Stimulated activated CD4-positive, alpha-beta T cell treated with anti-CD3 and anti-CD28 coated beads, Interleukin-2, amount 100 ng/mL, for 48 hours (primary cell): Measurements from ENCODE around the gene SPCS2.
A peak's percentile ranks its signal among the peaks of the same experiment; 100 is the strongest.

ENCODE experiments used
- DNase-seq, 2 donors: peaks; one replicate each; pipeline ENCODE4 v3.0.0-alpha.2; 2020

SPCS2 gene

DNA sequence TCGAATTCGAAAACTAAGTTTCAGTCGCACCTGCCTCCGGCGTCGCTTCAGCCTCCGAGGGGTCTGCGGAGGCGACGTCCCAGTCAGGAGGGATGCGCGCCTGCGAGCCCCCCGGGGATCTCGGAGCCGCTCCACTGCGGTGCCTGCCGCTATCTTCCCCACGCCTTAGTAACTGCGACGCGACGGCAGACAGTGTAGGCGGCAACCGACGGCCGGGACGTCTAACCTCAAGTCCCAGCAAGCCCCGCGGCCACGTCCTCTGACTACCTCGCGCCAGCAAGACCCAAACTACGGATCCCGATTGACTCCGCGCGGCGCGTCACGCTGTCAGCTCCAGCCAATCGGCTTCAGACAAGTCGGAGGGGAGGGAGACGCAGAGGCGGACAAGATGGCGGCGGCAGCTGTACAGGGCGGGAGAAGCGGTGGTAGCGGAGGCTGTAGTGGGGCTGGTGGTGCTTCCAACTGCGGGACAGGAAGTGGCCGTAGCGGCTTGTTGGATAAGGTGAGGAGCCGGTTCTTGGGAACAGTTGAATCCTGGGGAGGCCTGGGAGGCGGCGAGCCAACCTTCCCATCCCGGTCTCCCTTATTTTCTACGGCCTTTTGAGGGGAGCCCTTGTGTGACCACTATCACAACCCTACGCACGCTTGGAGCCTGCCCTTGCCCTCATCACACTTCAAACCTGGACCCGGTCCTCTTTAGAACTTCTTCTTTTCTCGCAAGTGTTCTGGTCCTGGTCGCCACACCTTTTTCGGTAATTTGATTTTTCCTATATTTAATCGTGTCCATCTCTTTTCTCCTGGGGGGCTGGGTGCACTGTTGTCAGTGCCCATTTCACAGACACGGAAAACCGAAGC lies at the start of gene SPCS2, which contains the start of gene XRRA1:
TSS of gene SPCS2 (plus strand) at position 369 of the 855 bp plus-strand sequence. CDS start at position 389, 20 bp downstream.
TSS of gene XRRA1 (minus strand) at position 194 of the 855 bp plus-strand sequence. CDS start 8,213 bp downstream, outside the sequence.
- peak; percentile 93 to 95 for DNase-seq

DNA sequence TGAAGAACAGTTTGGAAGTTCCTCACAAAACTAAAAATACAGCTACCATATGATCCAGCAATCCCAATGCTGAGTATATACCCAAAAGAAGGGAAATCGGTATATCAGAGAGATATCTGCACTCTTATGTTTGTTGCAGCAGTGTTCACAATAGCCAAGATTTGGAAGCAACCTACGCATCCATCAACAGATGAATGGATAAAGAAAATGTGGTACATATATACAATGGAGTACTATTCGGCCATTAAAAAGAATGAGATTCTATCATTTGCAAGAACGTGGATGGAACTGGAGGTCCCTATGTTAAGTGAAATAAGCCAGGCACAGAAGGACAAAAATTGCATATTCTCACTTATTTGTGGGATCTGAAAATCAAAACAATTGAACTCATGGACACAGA lies 46.7 kb upstream of the SPCS2 start:
- DNase-seq, result no peak

- DNase-seq, result no peak
Measured at GRCh38 chr11:74905326-74905725, 43.7 kb upstream of the SPCS2 start.

- DNase-seq, result no peak
Measured at GRCh38 chr11:74909385-74909784, 39.7 kb upstream of the SPCS2 start.

DNA sequence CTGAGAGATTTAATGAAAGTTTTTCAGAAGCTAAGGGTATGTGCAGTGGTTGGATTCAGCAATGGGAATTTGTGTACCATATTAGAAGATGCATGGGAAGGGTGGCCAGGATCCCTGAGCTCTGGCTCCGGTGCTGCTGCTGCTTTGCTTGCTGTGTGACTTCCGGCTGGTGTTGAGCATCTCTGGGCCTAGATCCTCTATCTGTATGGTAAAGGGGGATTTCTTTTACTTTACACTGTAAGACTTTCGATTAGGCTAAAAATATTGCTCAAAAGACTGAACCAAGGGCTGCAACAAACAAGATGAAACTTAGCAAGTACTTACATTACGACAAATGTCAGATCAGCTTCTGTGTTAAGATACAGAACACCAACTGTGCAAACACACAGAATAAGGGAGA lies 39.3 kb upstream of the SPCS2 start:
- DNase-seq, result no peak

- DNase-seq, result no peak
Measured at GRCh38 chr11:74923125-74923524, 25.9 kb upstream of the SPCS2 start.

DNA sequence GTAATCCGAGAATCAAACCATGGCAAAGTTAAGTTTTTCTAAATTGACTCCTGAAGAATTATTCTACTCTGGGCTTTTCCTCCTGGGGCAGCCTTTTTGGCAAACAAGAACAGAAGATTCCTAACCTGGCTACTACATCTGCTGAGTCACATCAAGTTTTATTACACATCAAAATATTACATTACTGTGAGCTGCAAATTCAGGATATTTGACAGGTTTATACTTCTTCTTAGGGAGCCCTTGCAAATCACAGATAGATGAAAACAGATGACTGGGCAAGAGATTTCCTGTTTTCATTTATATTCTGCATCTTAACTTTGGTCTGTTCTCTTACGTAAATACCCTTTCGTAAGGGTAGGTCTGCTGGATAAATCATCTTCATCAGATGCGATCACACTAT lies 23.8 kb upstream of the SPCS2 start:
- no peak for DNase-seq

DNA sequence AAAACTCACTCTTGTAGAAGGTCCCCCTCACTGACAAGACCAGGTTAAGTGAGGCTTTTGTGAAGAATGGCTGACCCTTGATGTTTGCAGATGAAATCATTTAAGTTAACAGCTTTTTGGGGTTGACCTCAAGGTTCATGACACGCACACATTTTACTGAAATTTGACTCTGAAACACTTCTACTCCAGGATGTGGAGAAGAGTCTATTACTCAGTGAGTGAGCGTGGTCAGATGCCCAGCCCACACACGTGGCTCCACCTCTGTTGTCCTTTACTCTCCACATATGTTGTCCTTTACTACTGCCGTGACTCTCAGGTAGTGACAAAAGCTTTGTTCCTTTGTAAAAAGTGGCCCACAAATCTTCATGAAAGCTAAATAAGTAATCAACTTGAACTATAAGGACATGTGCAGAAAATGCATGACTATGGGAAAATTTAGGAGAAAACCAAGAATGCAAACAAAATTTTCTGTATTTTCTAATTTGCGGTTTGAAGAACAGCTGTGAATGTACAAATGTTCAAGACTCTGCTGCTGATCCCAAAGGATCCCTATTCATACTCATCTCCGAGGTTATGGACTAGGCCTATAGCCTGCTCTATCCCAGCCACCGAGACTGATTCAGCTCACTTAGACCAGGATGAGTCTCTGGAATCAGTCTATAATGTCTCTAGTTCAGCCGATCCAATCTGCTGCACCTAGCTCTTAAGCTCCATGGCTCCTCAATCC lies 22.6 kb upstream of the SPCS2 start:
- no peak for DNase-seq

DNA sequence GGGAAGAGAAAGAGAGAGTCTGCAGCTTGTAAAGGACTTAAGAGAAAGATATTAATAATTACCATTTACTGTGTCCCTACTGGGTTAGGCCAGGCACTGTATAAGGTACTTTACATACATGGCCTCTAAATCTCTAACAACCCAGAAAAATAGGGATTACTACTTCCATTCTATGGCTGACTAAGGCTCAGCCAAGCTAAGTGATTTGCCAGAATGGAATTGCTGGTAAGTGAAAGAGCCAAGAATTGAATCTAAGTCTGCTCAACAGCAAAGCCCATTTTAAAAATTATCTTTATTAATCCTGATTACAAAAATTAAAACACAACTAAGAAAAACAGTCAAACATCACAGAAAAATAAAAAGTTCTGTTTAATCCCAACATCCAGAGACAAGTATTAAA lies 21.6 kb upstream of the SPCS2 start:
- no peak for DNase-seq

- peak; percentile 60 to 61 for DNase-seq
Measured at GRCh38 chr11:74929431-74930363, 19.4 kb upstream of the SPCS2 start.

DNA sequence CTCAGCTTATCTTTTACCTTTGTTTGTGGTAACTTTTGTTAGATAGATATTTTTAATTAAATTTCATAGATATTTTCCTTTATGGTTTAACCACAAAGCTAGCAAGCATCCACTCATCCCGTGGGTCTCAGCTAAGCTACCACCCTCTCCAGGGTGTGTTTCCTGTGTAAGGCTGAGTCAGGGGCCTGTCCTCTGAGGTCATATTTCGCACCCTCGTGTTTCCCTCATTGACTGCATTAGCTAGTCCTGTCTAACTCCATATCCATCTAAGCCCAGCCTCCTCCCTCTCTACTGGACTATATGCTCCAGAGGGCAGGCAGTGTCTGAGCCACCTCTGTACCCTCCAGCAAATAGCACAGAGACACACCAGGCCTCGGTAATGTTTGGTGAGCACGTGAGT lies 16.9 kb upstream of the SPCS2 start:
- DNase-seq, result no peak

DNA sequence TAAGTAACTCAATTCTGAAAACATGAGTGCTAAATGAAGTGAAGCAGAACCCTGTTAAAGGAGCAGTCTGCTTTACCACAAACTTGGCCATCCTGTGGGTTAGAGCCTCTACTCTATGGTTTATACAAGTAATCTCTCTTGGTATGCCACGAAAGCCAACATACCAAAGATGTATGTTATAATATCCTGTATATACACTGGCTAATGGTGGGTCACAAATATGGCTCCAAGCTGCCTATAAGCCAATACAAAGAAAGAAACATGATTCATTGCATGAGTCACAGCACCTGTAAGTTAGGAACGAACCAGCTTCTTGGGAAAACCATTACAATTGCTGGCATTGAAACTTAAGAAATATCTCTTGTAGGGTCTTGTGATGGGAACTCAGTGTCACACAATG lies 16.3 kb upstream of the SPCS2 start:
- DNase-seq, result no peak

GRCh38 chr11:74933765-74934164 lies 15.3 kb upstream of the SPCS2 start:
- no peak for DNase-seq

GRCh38 chr11:74935285-74935684 lies 13.8 kb upstream of the SPCS2 start:
- DNase-seq, result no peak

DNA sequence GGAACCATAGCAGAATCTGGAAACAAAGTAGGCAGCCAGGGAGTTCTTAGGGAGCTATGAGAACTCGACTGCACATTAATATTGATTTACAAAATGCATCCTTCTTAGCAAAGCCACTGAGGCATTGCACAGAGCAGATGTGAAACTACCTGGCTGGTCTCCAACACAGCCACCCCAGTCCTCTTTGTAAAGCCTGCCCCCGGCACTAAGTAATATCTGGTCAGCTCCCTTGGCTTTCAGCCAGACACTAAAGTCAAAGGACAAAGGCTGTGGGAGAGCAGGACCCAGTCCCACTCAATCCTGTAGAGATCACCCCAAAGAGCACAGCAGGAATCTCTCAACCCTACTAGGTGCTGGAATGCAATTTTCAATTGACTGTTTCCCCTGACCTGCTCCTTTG lies 13.0 kb upstream of the SPCS2 start:
- no peak for DNase-seq

DNA sequence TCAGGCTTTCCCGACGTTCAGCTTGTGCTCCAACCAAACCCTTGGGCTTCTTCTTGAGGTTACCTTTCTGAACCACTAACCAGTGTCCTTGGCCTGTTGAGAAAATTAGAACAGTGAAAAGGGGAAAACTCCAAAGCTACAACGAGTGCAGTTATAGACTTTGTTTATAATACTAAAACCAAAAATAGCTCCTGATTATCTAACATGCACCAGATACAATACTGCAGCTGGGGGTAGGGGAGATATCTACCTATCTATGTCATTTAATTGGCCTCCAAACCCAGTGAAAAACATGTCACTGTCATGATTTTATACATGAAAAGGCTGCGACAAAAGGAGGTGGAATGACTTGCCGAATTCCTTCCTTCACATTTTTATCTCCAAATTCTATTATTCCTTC lies 12.1 kb upstream of the SPCS2 start:
- no peak for DNase-seq

DNA sequence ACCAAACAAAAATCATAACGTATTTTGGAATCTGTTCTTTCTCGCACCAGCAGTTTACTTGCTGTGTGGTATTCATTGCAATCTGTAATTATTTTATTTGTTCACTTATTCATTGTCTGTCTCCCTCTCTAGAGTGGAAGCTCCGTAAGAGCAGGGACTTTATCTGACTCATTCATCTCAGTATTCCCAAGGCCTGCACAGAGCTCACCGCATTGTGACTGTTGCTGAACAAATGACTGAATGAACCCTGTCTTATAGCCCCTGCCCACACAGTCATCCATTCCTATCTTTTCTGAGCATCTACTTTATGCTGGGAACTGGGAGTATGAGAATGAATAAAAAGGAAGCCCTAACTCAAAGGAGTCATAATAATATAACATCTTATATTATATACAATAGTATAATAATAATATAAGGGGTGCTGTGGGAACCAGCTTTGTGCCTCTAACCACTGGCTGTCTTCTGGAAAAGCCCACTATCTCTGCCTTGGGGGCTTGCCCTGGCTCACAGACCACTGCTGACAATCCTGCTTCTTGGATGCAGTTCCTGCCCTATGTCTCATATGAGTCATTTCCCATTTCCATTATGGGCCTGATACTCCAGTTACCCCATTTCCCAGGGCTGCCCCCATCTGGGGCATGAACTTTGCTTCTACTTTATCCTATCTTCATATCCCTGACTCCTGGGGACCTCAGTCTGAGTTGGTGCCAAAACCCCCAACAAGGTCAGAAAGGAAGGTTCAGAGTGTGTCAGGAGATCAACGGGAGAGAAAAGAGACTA lies 11.2 kb upstream of the SPCS2 start:
- no peak for DNase-seq

DNA sequence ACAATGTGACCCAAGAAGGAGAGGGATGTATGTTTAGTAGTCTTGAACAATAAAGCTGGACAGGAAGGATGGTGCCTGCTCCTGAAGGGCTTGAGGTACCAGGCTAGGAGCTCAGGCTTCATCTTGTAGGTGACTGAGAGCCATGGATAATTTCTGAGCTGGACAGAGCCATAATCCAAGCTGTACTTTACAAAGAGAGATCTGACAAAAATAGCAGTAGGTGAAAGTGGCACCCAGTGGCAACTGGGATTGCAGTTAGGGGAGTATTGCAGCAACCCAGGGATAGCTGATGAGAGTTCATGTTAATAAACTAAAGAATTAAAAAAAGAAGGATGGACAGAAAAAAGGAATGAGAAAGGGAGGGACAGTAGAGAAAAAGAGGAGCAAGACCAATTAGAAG lies 7.6 kb upstream of the SPCS2 start:
- DNase-seq, result no peak

DNA sequence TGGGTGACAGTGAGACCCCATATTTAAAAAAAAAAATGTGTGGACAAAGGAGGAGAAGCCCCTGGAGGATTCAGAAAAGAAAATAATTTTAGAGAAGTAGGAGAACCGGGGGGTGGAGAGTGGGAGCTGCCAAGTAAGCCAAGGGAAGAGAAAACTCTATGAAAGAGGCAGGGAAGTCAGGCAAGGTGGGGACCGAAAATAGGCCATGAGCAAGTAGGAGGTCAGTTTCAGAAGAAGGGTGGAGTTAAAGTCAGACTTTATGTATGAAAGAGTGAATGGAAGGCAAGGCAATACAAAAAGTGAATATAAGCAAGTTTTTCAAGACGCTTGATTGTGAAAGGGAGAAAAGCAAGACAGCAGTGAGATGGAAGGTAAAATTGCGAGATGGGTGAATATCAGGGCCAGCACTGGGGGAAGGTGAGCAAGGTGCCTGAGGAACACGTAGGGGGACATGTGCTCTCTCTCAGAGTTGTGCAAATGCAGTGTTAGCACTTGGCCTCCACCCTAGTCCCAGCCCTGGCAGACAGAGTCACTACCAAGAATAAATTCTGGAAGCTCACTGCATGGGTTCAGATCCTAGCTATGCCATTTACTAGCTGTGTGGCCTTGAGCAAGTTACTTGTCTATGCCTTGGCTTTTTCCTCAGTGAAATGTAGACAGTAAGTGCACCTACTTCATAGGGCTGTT lies 6.8 kb upstream of the SPCS2 start:
- no peak for DNase-seq

GRCh38 chr11:74948546-74948897 lies 544 bp upstream of the SPCS2 start:
- no peak for DNase-seq

DNA sequence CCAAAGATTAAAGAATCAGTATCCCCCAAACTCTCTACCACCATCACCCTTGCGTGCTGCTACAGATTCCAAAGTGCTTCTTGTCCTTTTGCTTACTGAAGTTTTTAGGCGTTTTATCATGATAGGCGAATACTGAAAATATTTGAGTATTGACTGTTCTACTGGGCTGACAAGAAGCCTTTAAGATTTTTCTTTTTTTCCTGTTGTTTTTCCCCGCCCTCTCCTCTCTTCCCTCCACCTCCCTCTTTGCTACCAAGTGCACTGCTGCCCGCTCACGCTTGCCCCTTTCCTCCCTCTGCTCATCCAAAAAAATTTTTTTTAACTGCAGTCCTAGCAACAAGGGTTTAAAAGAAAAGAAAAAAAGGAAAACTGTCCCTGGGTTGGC lies 679 bp downstream of the SPCS2 start:
- DNase-seq, result no peak
